Astrocyte of the spinal cord (primary cell): ENCODE data around the gene P2RY14.

ENCODE experiments used
- DNase-seq: peaks from one replicate; pipeline ENCODE4 v3.0.0; 2011; ENCODE audit warnings: low read depth, low spot score
- H3K4me3 ChIP-seq: 2 replicates; pipeline ENCODE4 v1.5.1; 2011; ENCODE audit warnings: low read depth, mild to moderate bottlenecking, low read length, moderate library complexity
- in situ Hi-C: cut with HindIII; loops from 2 replicates; pipeline ENCODE4 v1.10.0; 2017; ENCODE audit warnings: low sequenced_read_pairs
- TF ChIP-seq, protein P1 (sequence below): IDR thresholded peaks from 2 replicates; pipeline ENCODE4 v1.5.1; 2012; ENCODE audit warnings: low read depth, mild to moderate bottlenecking, low read length, inconsistent platforms

P2RY14 gene

GRCh38 chr3:151314137-151314536, 35.8 kb upstream of the P2RY14 start:
- TF ChIP-seq, protein P1, sequence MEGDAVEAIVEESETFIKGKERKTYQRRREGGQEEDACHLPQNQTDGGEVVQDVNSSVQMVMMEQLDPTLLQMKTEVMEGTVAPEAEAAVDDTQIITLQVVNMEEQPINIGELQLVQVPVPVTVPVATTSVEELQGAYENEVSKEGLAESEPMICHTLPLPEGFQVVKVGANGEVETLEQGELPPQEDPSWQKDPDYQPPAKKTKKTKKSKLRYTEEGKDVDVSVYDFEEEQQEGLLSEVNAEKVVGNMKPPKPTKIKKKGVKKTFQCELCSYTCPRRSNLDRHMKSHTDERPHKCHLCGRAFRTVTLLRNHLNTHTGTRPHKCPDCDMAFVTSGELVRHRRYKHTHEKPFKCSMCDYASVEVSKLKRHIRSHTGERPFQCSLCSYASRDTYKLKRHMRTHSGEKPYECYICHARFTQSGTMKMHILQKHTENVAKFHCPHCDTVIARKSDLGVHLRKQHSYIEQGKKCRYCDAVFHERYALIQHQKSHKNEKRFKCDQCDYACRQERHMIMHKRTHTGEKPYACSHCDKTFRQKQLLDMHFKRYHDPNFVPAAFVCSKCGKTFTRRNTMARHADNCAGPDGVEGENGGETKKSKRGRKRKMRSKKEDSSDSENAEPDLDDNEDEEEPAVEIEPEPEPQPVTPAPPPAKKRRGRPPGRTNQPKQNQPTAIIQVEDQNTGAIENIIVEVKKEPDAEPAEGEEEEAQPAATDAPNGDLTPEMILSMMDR, result no peak
- in situ Hi-C loops, result no loop called here
- H3K4me3 ChIP-seq, result no peak overlapping the region
- no peak for DNase-seq

DNA sequence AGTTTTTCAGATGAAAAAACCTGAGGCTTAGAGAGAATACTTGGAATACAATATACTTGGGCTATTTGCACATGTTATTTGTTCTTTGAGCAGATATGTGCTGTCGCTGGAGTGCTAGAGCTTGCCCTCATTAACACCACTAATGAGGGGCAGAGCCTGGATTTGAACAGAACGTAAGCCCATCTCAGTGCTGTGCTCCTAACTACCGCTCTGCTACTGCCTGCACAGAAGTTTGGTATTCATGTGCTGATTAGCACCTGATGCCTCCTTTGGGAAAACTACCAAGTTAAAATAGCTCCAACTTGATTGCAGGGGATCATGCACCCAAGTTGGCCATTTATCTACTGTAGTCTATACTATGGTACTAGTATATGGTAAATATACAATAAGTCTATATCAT, 34.6 kb upstream of the P2RY14 start:
- TF ChIP-seq, protein P1, result no peak
- in situ Hi-C loops, result no loop called here
- no peak for DNase-seq
- no peak overlapping the region for H3K4me3 ChIP-seq

GRCh38 chr3:151309566-151309965, 31.2 kb upstream of the P2RY14 start:
- H3K4me3 ChIP-seq, result no peak overlapping the region
- no peak for DNase-seq
- in situ Hi-C loops, result no loop called here
- TF ChIP-seq, protein P1, result no peak

DNA sequence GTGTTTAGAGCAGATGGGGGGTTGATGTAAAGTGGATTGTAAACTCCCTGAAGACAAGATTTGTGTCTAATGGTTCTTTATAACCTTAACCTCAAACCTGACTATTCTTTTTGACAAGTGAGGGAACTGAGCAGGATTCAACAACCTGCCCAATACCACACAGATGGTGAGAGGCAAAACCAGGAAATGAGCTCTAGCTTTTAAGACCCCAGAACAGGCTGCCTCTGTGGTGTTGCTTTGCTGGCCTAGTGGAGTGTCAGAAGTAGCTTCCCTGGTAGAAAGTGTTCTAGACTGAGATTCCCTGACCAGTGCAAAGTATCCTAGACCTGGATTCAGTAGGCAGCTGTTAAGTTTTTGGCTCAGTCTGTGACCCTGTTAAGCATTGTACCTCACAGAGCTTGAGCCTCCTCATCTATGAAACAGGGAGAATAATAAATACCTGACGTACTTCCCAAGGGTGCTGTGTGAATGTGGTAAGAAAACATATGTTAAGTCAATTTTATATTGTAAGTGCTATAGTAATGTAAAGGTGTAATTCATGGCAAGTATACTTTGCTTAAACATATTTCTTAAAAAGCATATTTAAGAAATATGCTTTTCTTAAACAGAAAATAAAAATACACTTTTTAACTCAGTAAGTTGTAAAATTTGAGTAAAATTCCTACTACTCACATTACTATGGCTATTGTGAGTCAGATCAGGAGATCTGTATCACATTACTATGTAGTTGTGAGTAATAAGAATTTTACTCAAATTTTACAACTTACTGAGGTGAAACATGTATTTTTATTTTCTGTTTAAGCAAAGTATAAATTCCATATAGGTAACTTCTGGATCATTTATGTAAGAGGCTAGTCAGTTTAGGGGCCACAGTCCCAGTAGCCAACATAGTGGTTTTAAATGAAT, 29.5 kb upstream of the P2RY14 start:
- in situ Hi-C loops, result no loop called here
- DNase-seq, result peak; percentile 49
- no peak overlapping the region for H3K4me3 ChIP-seq
- TF ChIP-seq, protein P1, result no peak

- in situ Hi-C loops, result no loop called here
- H3K4me3 ChIP-seq, result no peak overlapping the region
- DNase-seq, result no peak
- TF ChIP-seq, protein P1, result no peak
Observed at GRCh38 chr3:151307131-151307530, 28.8 kb upstream of the P2RY14 start.

DNA sequence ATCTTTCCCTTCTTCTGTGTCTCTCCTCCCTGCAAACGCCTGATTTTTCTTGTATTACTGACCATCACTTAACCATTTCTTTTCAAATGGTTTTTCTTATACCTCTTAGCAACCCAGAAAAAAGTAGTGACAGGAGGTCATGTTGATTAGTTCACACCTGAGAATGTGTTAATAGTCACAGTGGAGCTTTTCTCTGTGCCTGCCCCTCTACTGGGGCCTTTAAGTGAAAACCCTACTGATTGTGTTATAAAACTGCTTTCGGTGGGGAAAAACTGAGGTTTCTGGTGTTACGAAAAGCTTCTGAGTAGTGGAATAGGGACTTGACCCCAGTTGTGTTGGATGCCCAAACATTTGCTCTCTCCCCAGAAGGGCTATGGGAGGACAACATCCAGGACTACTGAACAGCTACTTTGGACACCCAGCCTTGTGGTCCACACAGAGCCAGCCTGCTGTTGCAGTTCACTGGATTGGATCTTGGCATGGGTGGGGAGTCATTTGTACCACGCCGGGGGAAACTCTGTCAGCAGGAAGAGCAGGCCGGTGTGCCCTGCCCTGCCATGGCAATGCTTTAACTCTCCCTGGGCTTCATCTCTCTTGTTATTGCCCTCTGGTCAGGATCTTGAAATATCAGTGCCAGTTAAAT, 27.9 kb upstream of the P2RY14 start:
- in situ Hi-C loops, result no loop called here
- no peak for DNase-seq
- no peak overlapping the region for H3K4me3 ChIP-seq
- TF ChIP-seq, protein P1, result no peak
